Measurements from ENCODE around the gene ARHGAP26.
"Not testable (repeated sequence)": the region's sequence is repeated elsewhere in the genome, so short reads cannot be mapped to it uniquely, and the experiment has no call there.

ARHGAP26 gene

DNA sequence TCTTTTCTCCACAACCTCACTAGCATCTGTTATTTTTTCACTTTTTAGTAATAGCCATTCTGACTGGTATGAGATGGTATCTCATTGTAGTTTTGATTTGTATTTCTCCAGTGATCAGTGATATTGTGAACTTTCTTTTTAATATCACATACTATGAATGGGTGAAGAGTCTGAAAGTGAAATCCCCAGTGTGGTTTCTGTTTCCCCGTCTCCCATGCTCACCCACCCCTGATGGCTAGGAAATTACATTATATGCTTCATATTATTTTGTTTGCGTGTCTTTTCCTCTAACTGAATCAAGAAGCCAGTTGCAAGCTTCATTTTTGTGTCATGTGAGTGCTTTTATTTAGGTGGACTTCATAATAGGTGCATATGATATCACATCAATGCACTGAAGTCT is 171.1 kb downstream of the ARHGAP26 start:
- no peak for DNase-seq

GRCh38 chr5:142942901-142943300 is 172.7 kb downstream of the ARHGAP26 start:
- DNase-seq = no peak

DNA sequence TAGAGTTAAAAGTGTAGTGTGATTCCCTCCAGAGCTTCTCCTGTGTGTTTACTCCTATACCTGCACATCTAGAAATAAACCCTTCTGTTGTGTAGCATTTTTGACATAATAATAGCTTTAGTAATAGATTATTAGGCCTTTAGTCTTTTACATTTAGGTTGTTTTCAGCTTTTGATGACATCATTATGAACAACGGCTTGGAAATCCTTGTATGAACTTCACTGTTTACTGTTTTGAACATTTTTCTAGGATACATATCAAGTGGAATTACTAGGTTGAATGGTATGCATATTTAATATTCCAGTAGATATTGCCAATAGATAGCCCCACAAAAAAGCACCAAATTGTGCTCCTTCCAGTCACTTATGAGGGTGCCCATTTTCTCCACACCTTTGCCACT is 174.0 kb downstream of the ARHGAP26 start:
- DNase-seq = no peak

DNA sequence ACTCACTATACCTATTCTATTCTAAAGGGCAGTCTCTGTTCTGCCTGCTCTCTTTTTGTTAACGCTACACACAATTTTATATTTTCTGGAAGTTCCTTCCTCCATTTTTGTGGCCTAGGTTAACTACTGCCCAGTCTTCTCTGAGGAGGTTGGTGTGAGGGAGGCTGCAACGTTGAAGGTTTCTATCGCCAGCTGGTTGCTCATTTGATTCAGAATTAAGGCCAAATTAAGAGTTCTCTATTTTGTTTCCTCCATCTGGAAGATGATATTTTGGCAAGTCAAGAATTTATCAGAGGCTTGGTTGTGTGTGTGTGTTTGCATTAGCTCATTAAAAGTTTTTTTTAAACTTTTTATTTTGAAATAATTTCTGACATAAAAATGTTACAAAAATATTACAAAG is 175.1 kb downstream of the ARHGAP26 start:
- no peak for DNase-seq

DNA sequence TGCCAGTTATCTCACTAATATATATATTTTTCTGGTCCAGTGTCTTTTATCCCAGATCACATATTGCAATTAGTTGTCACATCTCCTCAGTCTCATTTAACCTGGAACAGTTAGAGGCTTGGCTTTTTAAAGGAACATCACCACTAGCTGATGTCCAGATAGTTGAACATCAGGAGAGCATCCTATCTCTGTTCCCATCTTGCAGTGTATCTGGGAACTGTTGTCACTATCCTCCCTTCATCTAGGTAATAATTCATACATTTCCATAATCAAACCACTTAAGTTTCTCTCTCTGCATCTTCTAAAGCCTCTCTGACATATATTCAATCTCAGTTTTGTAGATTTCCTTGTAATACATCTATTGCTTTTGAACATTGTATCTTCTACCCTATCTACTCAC is 175.7 kb downstream of the ARHGAP26 start:
- no peak for DNase-seq

DNA sequence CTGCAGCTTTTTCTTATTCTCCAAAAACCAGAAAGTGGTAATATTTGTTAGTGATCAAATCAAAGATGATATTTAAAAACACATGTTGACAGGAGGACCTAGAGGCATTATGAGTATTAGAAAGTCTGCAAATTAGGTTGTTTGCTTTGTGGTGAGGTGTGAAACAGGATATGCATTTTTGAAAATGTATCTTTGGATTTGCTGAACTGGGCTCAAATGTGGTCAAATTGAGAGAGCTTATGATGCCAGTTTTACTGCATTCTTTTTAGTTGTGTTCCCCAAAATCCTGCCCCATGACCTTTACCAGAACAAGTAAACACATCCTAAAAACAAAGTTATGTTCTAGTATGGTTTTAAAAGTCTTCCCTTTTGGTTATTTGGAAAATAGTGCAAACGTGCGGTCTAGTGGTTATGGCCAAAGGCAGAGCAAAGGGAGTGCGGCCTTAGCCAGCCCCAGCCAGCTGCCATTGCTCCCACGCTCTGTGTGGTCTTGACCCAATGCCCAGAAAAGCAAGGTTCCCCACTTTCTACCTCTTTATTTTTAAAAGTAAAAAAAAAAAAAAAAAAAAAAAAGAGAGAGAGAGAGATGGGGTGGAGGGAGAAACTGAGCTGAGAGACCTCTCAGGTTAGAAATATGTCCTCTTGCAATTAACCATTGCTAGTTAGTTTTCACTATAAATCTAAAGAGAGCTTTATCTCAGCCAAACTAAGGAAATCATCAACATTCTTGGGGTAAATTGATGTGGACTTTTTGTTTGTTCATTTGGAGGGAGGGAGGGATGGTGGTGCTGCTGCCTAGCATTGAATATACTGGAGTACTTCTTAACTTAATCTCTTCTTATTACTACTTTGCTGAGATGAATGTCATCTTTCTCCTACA is 176.6 kb downstream of the ARHGAP26 start:
- DNase-seq = no peak

GRCh38 chr5:142947427-142947709 is 177.2 kb downstream of the ARHGAP26 start:
- DNase-seq = no peak

- no peak for DNase-seq
Observed at GRCh38 chr5:142952229-142952628, 182.1 kb downstream of the ARHGAP26 start.

GRCh38 chr5:142952871-142953270 is 182.7 kb downstream of the ARHGAP26 start:
- not testable (repeated sequence) for DNase-seq

DNA sequence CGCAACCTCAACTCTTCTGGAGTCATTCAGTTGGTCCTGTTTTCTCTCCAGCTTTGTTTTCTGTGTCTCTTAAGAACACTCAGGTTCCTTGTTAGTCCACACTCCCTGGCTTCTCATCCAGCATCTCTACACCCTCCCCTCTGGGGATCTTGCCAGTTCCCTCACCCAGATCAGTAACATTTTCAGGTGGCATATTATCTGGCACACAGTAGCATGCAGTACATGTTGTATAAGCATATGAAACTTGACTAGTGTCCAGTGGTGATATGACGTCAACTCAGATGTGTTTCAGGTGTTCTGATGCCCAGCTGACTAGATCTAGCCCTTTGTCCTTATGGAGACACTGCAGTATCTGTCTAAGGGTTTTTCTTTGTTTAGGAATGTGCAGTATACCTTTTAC is 184.3 kb downstream of the ARHGAP26 start:
- DNase-seq = no peak

DNA sequence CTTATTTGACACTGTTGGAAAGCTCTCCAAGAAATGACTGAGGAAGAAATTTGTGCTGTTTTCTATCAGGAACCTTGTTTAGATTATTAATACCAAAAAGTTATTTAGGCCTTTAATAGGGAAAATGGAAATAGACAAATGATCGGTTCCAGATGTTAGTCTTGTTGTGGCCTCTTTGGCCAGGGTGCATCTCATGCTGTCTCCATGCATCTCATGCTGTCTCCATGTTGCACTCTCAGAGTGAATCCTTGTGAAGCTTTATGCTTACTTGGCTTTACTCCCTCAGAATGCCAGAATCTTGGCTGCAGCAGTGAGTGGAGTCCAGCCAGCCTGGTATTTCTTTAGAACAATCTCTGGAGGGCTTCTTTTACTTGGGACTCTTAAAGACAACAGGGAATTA is 185.5 kb downstream of the ARHGAP26 start:
- no peak for DNase-seq

- DNase-seq = no peak
Observed at GRCh38 chr5:142957528-142957927, 187.4 kb downstream of the ARHGAP26 start.

DNA sequence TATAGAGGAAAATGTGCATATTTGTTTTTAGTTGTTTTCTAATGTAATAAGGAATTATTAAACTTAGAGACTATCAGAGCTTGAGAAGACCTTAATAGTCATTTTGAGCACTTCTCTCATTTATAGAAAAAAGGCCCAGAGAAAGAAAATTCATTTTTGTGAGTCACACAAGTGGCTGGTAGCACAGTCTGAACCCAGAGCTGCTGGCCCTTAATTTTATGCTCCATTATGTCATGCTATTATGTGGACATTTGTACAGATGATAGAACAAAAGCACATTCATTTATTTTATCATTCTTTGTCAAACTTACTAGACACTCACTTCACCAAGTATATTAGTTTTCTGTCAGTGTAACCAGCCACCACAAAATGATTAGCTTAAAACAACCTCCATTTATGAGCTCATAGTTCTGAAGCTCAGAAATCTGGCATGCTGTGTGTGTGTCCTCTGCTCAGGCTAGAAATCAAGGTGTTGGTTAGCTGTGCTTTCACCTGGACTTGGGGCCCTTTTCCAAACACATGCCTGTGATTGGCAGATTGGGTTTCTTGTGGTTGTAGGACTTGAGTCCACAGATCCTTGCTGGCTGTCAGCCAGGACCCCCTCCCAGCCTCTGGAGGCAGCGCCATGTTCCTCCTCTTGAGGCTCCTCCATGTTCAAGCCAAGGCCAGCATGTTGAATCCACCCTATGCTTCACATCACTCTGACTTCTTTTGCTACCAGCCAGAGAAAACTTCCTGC is 188.9 kb downstream of the ARHGAP26 start:
- DNase-seq = no peak

- DNase-seq = no peak
Observed at GRCh38 chr5:142959683-142960657, 189.8 kb downstream of the ARHGAP26 start.

DNA sequence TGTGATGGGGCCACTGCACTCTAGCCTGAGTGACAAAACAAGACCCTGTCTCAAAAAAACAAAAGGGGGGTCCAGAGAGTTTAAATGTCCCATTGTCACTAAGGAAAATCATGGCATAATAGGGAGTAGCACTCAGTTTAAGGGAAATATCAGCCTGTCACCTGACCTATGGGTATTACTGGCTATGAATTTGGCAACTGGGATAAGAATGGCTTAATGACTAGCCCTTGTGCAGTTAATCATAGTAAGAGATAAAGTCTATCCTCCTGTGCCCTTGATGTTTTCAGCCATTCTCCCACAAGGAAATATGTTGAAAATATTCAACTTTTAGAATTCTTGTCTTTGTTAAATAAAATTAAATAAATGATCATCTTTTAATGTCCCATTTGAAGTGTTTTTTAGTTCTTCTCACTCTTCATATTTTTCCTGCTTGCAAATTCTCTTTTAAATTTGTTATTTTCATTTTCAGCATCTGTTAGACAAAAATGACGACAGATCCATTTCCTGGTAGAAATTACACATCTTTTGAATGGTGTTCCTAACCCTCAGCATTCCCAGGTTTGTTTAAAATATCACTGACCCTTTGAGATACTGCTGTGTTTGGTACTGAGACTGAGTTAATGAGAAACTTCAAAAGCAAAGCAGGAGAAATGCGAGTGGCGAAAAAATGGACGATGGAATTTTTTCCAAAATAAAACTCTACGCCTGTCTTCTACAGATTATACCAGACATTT is 191.4 kb downstream of the ARHGAP26 start:
- no peak for DNase-seq

DNA sequence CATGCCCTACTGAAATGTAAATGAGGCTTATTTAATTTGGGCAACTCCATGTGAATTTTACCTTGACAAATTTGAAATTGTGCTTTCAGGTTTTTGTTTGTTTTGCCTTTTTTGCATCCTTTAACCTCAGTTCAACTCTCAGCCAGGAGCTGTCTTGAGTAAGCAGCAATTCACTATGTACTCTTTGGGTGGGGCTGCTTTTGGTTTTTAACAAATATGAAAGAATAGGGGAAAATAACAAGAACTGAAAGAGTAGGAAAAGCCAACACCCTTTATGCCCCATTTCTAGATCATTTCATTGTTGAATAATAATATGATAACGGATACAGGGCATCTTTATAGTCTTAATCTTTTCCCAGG is 192.0 kb downstream of the ARHGAP26 start:
- DNase-seq = no peak

DNA sequence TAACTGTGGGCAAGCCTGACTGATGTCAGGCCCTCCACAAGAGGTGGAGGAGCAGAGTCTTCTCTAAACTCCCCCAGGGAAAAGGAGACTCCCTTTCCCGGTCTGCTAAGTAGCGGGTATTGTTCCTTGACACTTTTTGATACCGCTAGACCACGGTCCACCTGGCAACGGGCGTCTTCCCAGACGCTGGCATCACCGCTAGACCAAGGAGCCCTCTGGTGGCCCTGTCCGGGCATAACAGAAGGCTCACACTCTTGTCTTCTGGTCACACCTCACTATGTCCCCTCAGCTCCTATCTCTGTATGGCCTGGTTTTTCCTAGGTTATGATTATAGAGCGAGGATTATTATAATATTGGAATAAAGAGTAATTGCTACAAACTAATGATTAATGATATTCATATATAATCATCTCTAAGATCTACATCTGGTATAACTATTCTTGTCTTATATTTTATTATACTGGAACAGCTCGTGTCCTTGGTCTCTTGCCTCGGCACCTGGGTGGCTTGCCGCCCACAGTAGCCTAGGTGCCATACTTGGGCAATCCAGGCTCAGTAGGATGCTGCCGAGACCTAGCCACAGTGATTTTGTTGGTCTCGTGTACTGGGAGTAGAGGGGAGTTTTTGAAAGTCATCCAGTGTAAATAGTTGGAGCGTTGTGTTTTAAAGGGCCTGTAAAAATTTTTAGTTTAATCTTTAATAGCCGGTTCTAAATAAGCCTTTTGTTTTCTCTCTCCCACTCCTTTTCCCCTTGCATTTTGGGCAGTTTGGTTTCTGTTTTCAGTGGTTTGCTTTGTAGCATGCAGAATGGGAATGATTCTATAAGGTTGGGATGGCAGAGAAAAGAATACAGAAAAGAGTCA is 195.3 kb downstream of the ARHGAP26 start:
- peak; percentile 36 for DNase-seq

DNA sequence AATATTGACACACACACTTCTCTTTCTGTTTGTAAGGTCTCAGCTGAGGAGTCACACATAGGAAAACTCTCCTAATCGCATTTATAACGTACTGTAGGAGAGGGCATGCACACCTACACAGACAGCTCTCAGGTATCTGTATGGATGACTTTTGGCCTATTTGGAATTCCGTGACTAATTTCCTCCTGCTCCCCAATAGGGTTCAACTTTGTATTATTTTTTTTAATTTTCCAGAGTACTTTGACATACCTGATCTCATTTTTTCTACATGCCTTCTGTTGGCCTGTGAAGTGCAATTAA is 195.9 kb downstream of the ARHGAP26 start:
- DNase-seq = no peak

DNA sequence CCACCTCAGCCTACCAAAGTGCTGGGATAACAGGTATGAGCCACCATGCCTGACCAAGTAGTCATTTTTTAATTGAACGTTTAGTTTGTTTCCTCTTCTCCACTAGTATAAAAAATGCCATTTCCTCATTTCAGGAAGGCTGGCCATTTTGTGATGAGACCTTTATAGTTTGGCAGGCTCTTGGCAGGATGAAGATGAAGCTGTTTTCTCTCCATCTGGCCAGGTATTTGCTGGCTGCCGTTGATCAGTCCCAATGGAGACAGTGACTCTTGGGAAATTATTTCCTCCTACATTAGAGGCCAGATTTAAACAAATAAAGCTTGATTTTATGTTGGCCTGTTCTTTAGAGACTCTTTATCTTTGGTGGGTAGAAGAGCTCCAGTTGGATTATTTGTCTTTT is 199.0 kb downstream of the ARHGAP26 start:
- no peak for DNase-seq

DNA sequence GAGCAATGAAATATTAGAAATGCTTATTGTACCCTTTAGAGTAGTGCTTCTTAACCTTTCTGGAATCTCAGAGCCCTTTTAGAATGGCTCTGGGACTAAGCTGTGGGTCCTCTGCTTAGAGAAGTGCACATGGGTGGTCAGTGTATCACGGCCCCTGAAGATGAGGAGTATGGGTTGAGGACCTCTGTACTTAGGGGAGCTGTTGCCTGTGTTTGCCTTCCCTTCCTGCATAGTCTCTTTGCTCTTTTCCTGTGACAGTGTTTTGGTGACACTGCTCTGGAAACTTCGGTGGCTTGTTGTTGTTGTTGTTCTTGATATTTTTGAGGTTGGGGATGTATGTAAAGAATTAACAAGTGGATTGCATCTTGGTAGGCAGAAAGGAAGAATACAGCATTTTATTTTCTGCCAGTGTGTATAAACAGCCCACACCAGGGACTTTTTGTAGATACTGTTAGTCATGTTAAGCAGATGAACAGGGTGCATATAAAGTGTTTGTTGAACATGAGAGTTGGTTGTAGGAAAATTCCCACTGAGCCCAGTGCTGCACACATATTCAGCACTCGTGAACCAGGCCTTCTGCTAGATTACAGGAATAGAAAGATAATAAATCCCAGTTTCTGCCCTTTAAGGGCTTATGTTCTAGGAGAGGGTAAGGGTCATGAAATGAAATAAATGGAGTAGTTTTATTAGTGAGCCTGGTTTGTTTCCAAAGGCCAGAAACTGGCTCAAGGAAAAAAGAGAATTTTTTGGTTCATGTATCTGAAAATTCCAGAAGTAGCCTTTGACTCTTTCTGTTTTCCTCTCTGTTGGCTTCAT is 199.7 kb downstream of the ARHGAP26 start:
- no peak for DNase-seq

DNA sequence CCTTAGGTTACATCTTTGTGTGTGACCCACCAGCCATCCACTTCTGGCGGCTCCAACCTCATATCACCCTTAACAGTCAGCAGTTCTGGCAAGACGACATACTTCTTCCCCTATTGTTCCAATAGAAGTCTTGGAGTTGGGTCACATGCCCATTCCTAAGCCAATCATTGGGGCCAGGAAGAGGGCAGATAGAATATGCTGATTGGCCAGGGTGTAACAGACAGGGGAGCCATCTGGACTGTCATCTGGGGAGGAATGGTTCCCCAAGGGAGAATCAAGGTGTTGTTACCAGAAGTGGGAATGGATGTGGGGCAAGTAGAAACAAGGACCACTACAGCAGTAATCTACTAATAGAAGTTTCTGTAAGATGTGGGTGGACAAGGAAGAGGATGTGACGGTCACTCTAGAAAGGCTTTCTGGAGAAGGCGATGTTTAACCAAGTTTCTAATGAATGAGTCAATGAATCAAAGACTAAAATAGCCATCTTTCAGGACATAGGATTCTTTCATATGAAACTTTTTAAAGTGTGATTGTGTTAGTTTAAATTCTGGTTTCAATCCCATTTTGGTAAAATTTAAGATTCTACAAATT is 200.4 kb downstream of the ARHGAP26 start:
- DNase-seq = no peak
